ENCODE data around the gene ATRNL1. TPM values are rescaled to one million over a fixed set of nuclear protein-coding genes. Genes with fewer than 3 reads are reported as not detected.

The ATRNL1 gene
- total and polyA plus RNA-seq, 2 experiments from 2014 or later: not detected

DNA sequence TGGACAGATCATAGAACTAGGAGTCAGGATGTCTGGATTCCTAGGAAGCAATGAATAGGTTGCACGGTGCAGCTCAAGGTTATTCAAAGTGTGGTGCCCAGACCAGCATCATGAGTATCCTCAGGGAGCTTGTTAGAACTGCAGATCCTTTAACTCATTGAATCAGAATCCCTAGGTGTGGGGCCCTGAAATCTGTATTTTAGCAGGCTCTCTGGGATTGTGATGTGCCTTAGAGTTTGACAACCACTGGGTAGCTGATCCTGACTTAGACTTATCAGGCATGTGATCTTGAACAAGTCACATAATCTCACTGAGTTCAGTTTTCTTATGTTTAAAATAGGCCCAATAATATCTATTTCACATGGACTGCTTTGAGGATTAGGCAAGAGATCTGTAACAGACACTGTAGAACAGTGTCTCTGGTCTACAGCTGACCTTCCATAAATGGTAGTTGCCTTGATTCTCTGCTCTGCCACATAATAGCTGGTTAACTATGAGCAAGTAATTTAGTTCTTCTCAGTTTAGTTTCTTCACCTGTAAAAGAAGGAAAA is 46.4 kb upstream of the ATRNL1 start:
- no peak for TF ChIP-seq EZH2 (IDR thresholded peaks at IDR 0.05; ENCODE audit: insufficient read depth, poor library complexity, severe bottlenecking)
- no peak for TF ChIP-seq EZH2phosphoT487 (IDR thresholded peaks at IDR 0.05; ENCODE audit: insufficient read depth, low read depth)
- Histone ChIP-seq H3K9me2 (ENCODE audit: insufficient read depth) (no peaks in the 10 kb centered on the region), H3K36me3 (ENCODE audit: low read depth) (no peaks in the 10 kb centered on the region), H3K4me1 (ENCODE audit: insufficient read depth) (no peaks in the 10 kb centered on the region), H3K27ac (no peak overlapping the region), H4K20me1 (ENCODE audit: insufficient read depth) (no peaks in the 10 kb centered on the region), H3K4me3 (no peak overlapping the region), H3K9ac (no peak overlapping the region), H2AFZ (no peak overlapping the region), H3K4me2 (ENCODE audit: unreplicated experiment) (no peak overlapping the region), H3F3A (ENCODE audit: insufficient read depth) (no peaks in the 10 kb centered on the region), H3K9me3 (ENCODE audit: low read depth) (no peaks in the 10 kb centered on the region), H3K27me3 (replicated peaks; ENCODE audit: insufficient read depth) (no peaks in the 10 kb centered on the region), H3K79me2 (ENCODE audit: insufficient read depth) (no peaks in the 10 kb centered on the region)
- no peak for DNase-seq
- in situ Hi-C loops (cut with MboI): no loop called here
- 50 to 85% methylated on average over 1 of the region's 1 CpG for WGBS, 2 experiments (ENCODE audit: low coverage in 1 of 2, low lambda C conversion rate in 2 of 2, missing lambda C conversion rate in 2 of 2)

DNA sequence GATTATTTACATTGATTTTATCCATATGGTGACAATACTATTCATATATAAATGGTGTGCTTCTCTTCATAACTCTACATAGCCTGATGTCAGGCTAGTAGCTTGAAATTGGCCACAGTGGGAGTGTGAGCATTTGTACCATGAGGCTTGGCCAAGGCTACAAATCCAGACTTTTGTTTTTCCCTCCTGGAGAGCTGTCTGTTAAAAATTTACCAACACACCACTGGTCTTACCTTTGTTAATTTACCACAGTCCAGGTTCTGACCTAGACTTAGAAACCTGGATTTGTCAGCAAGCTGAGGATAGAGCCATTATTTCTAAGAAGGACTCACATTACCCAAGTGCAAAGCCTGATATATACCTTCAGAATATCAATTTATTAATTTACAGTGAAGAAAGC is 45.5 kb upstream of the ATRNL1 start:
- Histone ChIP-seq H3K4me2 (ENCODE audit: unreplicated experiment) (no peak overlapping the region), H2AFZ (no peak overlapping the region), H3K4me1 (ENCODE audit: insufficient read depth) (no peaks in the 10 kb centered on the region), H3K79me2 (ENCODE audit: insufficient read depth) (no peaks in the 10 kb centered on the region), H3K4me3 (no peak overlapping the region), H3K27me3 (replicated peaks; ENCODE audit: insufficient read depth) (peaks cover 5% of the 10 kb centered on the region; the same call in 1 of the 2 replicates), H3K9me3 (ENCODE audit: low read depth) (no peaks in the 10 kb centered on the region), H3K27ac (no peak overlapping the region), H3K9me2 (ENCODE audit: insufficient read depth) (no peaks in the 10 kb centered on the region), H4K20me1 (ENCODE audit: insufficient read depth) (no peaks in the 10 kb centered on the region), H3K9ac (no peak overlapping the region), H3F3A (ENCODE audit: insufficient read depth) (no peaks in the 10 kb centered on the region), H3K36me3 (ENCODE audit: low read depth) (no peaks in the 10 kb centered on the region)
- in situ Hi-C loops (cut with MboI): no loop called here
- DNase-seq: no peak
- no peak for TF ChIP-seq EZH2 (IDR thresholded peaks at IDR 0.05; ENCODE audit: insufficient read depth, poor library complexity, severe bottlenecking)
- no peak for TF ChIP-seq EZH2phosphoT487 (IDR thresholded peaks at IDR 0.05; ENCODE audit: insufficient read depth, low read depth)

DNA sequence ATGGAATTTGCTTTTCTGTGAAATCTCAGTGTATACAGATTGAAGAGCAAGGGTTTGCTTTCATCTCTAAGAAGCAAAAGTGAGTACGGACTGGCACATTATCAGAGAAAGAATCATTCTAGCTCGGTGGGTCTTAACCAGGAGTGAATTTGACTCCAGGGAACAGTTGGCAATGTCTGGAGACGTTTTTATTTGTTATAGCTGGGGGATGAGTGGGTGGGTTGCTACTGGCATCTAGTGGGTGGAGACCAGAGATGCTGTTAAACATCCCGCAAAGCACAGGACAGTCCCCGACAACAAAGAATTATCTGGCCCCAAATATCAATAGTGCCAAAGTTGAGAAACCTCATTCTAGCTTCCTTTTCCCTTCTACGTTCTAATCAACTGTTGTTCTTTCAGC is 43.8 kb upstream of the ATRNL1 start:
- no peak overlapping the region for H3K4me2 ChIP-seq (ENCODE audit: unreplicated experiment)
- H3K27me3 ChIP-seq (replicated peaks; ENCODE audit: insufficient read depth): peaks cover 6% of the 10 kb centered on the region; the same call in 1 of the 2 replicates
- no peak for DNase-seq
- no peak overlapping the region for H3K27ac ChIP-seq
- H3K9me3 ChIP-seq (ENCODE audit: low read depth): no peaks in the 10 kb centered on the region
- no peaks in the 10 kb centered on the region for H3K4me1 ChIP-seq (ENCODE audit: insufficient read depth)
- no peak overlapping the region for H3K9ac ChIP-seq
- H3F3A ChIP-seq (ENCODE audit: insufficient read depth): no peaks in the 10 kb centered on the region
- no peaks in the 10 kb centered on the region for H3K36me3 ChIP-seq (ENCODE audit: low read depth)
- no peak overlapping the region for H2AFZ ChIP-seq
- no peak for TF ChIP-seq EZH2phosphoT487 (IDR thresholded peaks at IDR 0.05; ENCODE audit: insufficient read depth, low read depth)
- TF ChIP-seq EZH2 (IDR thresholded peaks at IDR 0.05; ENCODE audit: insufficient read depth, poor library complexity, severe bottlenecking): no peak
- no peaks in the 10 kb centered on the region for H4K20me1 ChIP-seq (ENCODE audit: insufficient read depth)
- H3K4me3 ChIP-seq: no peak overlapping the region
- H3K79me2 ChIP-seq (ENCODE audit: insufficient read depth): no peaks in the 10 kb centered on the region
- in situ Hi-C loops (cut with MboI): no loop called here
- 51 to 52% methylated on average over 6 of the region's 6 CpGs for WGBS, 2 experiments (ENCODE audit: low coverage in 1 of 2, low lambda C conversion rate in 2 of 2, missing lambda C conversion rate in 2 of 2)
- H3K9me2 ChIP-seq (ENCODE audit: insufficient read depth): no peaks in the 10 kb centered on the region

DNA sequence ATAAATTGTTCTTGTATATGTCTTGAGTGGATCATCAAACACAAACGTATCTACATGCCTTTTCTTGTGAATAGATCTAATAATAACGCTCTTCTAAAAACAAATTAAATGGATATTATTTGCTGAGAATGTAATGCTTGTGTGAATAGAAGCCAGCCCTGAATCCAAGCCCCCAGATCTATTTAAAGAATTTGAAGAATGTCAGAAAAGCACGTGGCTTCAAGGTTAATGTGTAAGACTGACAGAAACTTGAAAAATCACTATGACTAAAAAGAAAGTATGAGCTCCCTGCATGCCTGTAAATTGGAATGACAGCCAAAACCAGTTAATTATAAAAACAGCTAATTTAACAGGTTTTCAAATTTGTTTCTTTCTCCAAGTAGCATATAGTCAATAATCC is 43.2 kb upstream of the ATRNL1 start:
- whole genome bisulfite sequencing, 2 experiments (ENCODE audit: low coverage in 1 of 2, low lambda C conversion rate in 2 of 2, missing lambda C conversion rate in 2 of 2): 19 to 27% methylated on average over 3 of the region's 3 CpGs
- H3K4me3 ChIP-seq: no peak overlapping the region
- H4K20me1 ChIP-seq (ENCODE audit: insufficient read depth): no peaks in the 10 kb centered on the region
- TF ChIP-seq EZH2 (IDR thresholded peaks at IDR 0.05; ENCODE audit: insufficient read depth, poor library complexity, severe bottlenecking): no peak
- TF ChIP-seq EZH2phosphoT487 (IDR thresholded peaks at IDR 0.05; ENCODE audit: insufficient read depth, low read depth): no peak
- H3K9me2 ChIP-seq (ENCODE audit: insufficient read depth): no peaks in the 10 kb centered on the region
- no peaks in the 10 kb centered on the region for H3F3A ChIP-seq (ENCODE audit: insufficient read depth)
- H3K9me3 ChIP-seq (ENCODE audit: low read depth): no peaks in the 10 kb centered on the region
- in situ Hi-C loops (cut with MboI): no loop called here
- H3K27me3 ChIP-seq (replicated peaks; ENCODE audit: insufficient read depth): peaks cover 12% of the 10 kb centered on the region
- no peaks in the 10 kb centered on the region for H3K79me2 ChIP-seq (ENCODE audit: insufficient read depth)
- no peak overlapping the region for H3K27ac ChIP-seq
- H3K9ac ChIP-seq: no peak overlapping the region
- no peak overlapping the region for H3K4me2 ChIP-seq (ENCODE audit: unreplicated experiment)
- no peaks in the 10 kb centered on the region for H3K36me3 ChIP-seq (ENCODE audit: low read depth)
- no peak for DNase-seq
- no peaks in the 10 kb centered on the region for H3K4me1 ChIP-seq (ENCODE audit: insufficient read depth)
- no peak overlapping the region for H2AFZ ChIP-seq
